ENCODE data around the gene ABCG1.
A peak's percentile ranks its signal among the peaks of the same experiment; 100 is the strongest.

ABCG1 gene

GRCh38 chr21:42189860-42190485, 29.0 kb upstream of the ABCG1 start:
- intact Hi-C loops (cut with DNase I): no loop called here
- DNase-seq: peak in 3 of 42 donors; percentile 23 to 63 (median 31)

- intact Hi-C loops (cut with DNase I): no loop called here
- DNase-seq: peak; percentile 43 to 89 (median 72)
Measured at GRCh38 chr21:42190486-42190863, 28.5 kb upstream of the ABCG1 start.

GRCh38 chr21:42191064-42191463, 27.9 kb upstream of the ABCG1 start:
- peak in 1 of 42 donors; percentile 41 for DNase-seq
- intact Hi-C loops (cut with DNase I): no loop called here

- intact Hi-C loops (cut with DNase I): no loop called here
- peak in 1 of 42 donors; percentile 45 for DNase-seq
Measured at GRCh38 chr21:42191696-42192595, 27.0 kb upstream of the ABCG1 start.

GRCh38 chr21:42193131-42193671, 25.7 kb upstream of the ABCG1 start:
- peak in 1 of 42 donors; percentile 39 for DNase-seq
- intact Hi-C loops (cut with DNase I): no loop called here

- DNase-seq: no peak
- intact Hi-C loops (cut with DNase I): no loop called here
Measured at GRCh38 chr21:42193721-42194120, 25.2 kb upstream of the ABCG1 start.

GRCh38 chr21:42194863-42195262, 24.1 kb upstream of the ABCG1 start:
- intact Hi-C loops (cut with DNase I): no loop called here
- DNase-seq: peak in 1 of 42 donors; percentile 41

GRCh38 chr21:42195378-42196031, 23.4 kb upstream of the ABCG1 start:
- DNase-seq: peak in 2 of 42 donors; percentile 41 to 43
- intact Hi-C loops (cut with DNase I): no loop called here

GRCh38 chr21:42198929-42199867, 19.7 kb upstream of the ABCG1 start:
- intact Hi-C loops (cut with DNase I): no loop called here
- peak in 1 of 42 donors; percentile 29 for DNase-seq

- peak in 1 of 42 donors; percentile 30 for DNase-seq
Measured at GRCh38 chr21:42199868-42200463, 19.0 kb upstream of the ABCG1 start.

GRCh38 chr21:42200906-42201614, 17.9 kb upstream of the ABCG1 start:
- DNase-seq: peak in 1 of 42 donors; percentile 33
- intact Hi-C loops (cut with DNase I): no loop called here

More at GRCh38 chr21:42199868-42200463, 19.0 kb upstream of the ABCG1 start:
- intact Hi-C loops (cut with DNase I): no loop called here

GRCh38 chr21:42201615-42202161, 17.3 kb upstream of the ABCG1 start:
- intact Hi-C loops (cut with DNase I): no loop called here
- peak in 1 of 42 donors; percentile 34 for DNase-seq

- intact Hi-C loops (cut with DNase I): no loop called here
- DNase-seq: peak in 41 of 42 donors; percentile 43 to 94 (median 77)
Measured at GRCh38 chr21:42202321-42202720, 16.6 kb upstream of the ABCG1 start.

GRCh38 chr21:42203321-42203720, 15.6 kb upstream of the ABCG1 start:
- intact Hi-C loops (cut with DNase I): no loop called here
- DNase-seq: peak in 1 of 42 donors; percentile 17

GRCh38 chr21:42203936-42204335, 15.0 kb upstream of the ABCG1 start:
- DNase-seq: no peak
- intact Hi-C loops (cut with DNase I): no loop called here

- intact Hi-C loops (cut with DNase I): no loop called here
Measured at GRCh38 chr21:42207426-42207825, 11.5 kb upstream of the ABCG1 start.

GRCh38 chr21:42208036-42208435, 10.9 kb upstream of the ABCG1 start:
- DNase-seq: no peak
- intact Hi-C loops (cut with DNase I): no loop called here

More at GRCh38 chr21:42207426-42207825, 11.5 kb upstream of the ABCG1 start:
- no peak for DNase-seq
